ENCODE results near the gene IQSEC3.
"Not testable (repeated sequence)": the region's sequence is repeated elsewhere in the genome, so short reads cannot be mapped to it uniquely, and the experiment has no call there.

Gene IQSEC3

GRCh38 chr12:53735-54730 is 12.5 kb upstream of the IQSEC3 start:
- no peak for DNase-seq

GRCh38 chr12:54750-55535 is 11.6 kb upstream of the IQSEC3 start:
- no peak for DNase-seq

DNA sequence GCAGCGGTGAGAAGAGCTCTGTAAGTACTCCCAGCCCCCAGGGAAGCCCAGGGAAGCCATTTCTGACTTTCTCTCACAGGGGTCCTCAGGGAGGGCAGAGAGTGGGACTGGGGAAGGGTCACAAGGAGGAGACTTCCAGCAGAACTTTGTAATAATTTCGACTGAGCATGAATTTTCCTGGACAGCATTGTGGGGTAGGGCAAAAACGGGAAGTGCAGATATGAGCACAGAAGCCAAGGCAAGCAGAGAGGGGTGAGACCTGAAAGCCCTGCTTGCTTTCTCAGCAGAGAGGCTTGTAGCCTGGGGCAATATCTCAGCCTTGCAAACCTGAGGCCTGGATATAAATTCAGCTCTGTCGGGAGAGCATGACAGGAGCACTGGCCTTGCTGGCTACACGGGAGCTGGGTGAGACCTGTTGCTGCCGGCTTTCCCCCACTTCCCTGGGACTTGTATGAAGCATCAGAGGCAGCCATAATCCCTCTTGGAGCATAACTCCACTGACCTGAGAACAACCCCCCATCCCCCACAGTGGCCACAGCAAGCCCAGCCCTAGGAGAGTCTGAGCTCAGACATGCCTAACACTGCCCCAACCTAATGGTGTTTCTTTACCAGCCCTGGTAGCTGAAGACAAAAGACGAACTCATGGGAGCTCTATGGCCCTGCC is 9.8 kb upstream of the IQSEC3 start:
- no peak for DNase-seq

DNA sequence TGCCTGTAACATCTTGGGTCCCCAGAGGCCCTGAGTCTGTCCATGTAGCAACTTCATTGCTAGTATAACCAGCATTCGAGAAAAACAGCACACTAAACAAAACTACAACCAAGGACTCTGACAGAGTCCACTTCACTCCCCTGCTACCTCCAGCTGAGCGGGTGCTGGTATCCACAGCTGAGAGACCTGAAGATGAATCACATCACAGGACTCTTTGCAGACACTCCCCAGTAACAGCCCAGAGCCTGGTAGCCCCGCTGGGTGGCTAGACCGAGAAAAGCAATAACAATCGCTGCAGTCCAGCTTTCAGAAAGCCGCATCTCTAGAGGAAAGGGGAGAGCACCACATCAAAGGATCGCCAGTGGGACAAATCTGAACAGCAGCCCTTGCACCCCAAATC is 9.0 kb upstream of the IQSEC3 start:
- DNase-seq: no peak

DNA sequence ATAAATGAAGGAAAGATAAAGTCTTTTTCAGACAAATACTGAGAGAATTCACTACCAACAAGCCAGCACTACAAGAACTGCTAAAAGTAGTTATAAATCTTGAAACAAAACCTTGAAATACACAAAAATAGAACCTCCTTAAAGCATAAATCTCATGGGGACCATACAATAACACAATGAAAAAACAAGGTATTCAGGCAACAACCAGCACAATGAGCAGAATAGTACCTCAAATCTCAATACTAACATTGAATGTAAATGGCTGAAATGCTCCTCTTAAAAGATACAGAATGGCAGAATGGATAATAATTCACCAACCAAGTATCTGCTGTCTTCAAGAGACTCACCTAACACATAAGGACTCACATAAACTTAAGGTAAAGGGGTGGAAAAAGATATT is 7.7 kb upstream of the IQSEC3 start:
- DNase-seq: no peak

DNA sequence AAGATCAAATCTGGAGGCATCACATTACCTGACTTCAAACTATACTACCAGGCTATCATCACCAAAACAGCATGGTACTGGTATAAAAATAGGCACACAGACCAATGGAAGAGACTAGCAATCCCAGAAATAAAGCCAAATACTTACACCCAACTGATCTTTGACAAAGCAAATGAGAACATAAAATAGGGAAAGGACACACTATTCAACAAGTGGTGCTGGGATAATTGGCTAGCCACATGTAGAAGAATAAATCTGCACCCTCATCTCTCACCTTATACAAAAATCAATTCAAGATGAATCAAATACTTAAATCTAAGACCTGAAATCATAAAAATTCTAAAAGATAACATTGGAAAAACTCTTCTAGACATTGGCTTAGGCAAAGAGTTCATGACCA is 4.7 kb upstream of the IQSEC3 start:
- not testable (repeated sequence) for DNase-seq

DNA sequence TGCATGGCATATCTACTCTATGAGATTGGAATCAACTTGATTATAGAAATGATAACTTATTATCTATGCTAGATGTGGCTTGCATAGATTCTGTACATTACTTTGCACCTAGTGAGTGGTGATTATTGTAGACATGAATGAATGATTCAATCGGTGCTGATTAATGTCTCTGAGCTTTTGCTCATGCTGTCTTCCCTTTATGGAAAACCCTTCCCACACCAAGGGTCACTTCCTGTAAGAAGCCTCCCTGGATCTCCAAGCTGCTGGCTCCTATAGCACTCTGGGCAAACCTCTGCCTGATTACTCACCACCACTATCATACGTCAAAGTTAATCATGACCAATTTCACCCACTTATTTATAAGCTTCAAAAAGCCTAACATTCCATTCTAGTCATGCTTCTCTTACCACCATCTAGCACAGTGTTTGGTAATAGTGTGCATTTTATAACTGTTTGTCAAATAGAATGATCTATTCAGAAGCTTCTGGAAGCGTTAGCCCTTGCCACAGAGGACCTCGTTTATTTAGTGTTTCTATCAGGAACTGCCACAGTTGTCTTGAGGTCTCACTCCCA is 990 bp upstream of the IQSEC3 start:
- peak; percentile 68 for DNase-seq

DNA sequence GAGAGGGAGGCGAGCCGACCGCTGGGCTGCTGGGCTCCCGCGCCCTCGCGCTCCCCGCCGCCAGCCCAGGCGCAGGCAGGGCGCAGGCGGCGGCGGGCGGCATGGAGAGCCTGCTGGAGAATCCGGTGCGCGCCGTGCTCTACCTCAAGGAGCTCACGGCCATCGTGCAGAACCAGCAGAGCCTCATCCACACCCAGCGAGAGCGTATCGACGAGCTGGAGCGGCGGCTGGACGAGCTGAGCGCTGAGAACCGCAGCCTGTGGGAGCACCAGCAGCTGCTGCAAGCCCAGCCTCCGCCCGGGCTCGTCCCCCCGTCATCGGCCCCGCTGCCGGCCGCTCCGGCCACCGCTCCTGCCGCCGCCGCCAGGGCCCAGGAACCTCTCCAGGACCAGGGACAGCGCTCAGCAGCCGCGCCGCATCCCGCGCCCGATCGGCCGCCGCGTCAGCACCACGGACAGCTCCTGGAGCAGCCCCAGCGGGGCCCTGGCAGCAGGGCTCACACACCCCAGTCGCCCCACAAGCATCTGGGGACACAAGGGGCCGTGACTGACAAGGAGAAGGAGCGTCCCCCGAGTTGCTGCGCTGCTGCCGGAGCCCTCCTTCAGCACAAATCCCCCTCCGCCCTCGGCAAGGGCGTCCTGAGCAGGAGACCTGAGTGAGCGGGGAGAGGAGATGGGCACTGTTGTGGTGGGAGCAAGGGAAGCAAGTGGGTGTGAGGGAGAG is 376 bp downstream of the IQSEC3 start:
- DNase-seq: peak; percentile 20

GRCh38 chr12:69677-70076 is 3.1 kb downstream of the IQSEC3 start:
- DNase-seq: not testable (repeated sequence)

- not testable (repeated sequence) for DNase-seq
Measured at GRCh38 chr12:70541-70940, 4.0 kb downstream of the IQSEC3 start.

GRCh38 chr12:72018-72417 is 5.5 kb downstream of the IQSEC3 start:
- not testable (repeated sequence) for DNase-seq

- not testable (repeated sequence) for DNase-seq
Measured at GRCh38 chr12:74420-75190, 8.0 kb downstream of the IQSEC3 start.

DNA sequence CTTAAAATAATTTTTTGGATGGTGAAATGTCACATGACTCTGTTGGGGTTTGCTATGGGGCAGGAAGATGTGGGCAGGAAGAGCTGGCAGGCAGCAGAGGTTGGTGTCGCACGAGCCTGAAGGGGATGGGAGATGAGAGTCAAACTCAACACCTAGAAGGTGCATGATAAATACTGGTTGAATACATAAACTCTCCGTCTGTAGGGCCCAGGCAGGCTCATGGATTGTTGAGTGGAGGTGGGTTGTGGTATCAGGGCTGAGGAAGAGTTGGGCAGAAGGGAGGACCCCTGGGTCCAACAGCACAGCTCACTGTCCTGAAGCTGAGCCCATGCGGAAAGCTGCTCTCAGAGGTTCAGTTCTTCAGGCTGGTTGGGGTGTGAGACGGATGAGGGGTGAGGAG is 9.0 kb downstream of the IQSEC3 start:
- not testable (repeated sequence) for DNase-seq

DNA sequence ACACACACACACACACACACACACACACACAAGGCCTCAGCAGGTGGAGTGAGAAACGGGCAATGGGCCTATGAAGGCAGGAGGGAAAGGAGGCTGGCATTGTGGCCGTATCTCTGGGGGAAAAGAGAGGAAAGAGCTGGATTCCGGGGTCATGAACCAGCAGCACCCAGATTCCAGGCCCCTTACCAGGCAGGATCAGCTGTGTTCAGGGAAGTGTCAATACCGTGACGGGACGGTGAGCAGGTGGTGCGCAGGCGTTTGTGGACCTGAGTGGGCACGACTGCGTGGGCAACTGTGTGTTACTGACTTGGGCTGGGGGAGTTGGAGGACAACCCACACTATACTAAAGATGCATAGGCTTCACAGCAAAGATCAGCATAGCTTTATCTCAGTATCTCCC is 9.5 kb downstream of the IQSEC3 start:
- DNase-seq: not testable (repeated sequence)

DNA sequence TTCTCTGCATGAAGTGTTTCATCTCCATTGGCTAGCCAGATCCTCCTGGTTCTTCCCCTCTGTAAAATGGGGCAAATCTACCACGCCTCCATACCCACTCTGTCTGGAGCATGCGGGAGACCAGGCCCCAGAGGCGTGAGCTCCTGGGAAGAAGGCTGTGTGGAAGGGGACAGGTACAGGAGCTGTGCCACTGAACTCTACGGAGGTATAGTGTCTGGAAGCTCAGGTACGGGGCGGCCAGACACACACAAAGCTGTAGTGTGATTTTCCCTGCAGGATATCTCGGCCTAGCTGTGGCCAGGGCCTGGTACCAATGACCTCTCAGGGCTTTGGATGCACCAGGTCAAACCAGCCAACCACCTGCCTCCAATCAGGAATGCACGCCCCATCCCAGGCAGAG is 10.0 kb downstream of the IQSEC3 start:
- DNase-seq: not testable (repeated sequence)

DNA sequence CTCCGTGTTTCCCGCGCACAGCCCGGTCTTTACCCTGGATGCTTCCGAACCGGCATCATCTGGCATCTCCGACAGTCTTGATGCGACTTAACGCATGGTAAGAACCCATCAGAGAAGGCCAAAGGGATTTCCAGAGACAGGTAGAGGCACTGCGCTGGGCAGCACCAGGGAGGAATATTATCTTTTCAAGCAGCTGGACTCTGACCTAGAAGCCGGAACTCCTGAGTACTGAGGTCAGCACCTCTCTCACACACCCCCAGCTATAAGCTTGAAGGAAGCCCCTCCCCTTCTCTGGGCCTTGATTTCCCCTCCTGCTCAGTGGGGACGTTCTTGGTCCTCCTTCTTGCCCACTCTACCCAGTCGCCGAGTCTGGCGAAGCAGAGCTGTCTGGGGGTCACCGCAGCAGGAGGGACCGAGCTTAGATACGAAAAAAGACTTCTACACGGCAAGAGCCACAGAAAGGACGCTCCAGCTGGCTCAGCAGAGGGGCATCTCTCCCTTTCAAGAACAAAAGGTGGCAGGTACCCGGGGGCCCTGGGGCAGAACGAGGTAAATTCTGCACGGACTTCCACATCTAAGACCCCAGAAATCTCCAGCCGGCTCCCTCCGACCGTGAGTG is 10.6 kb downstream of the IQSEC3 start:
- not testable (repeated sequence) for DNase-seq

- DNase-seq: not testable (repeated sequence)
Measured at GRCh38 chr12:77769-78383, 11.3 kb downstream of the IQSEC3 start.

GRCh38 chr12:78981-79380 is 12.4 kb downstream of the IQSEC3 start:
- DNase-seq: no peak

- DNase-seq: no peak
Measured at GRCh38 chr12:80681-81190, 14.2 kb downstream of the IQSEC3 start.

GRCh38 chr12:82740-83139 is 16.2 kb downstream of the IQSEC3 start:
- DNase-seq: no peak
